Measurements from ENCODE around the gene ACOT9.

- no peak for TF ChIP-seq POLR2A (IDR thresholded peaks at IDR 0.05)
- TF ChIP-seq CTCF (IDR thresholded peaks at IDR 0.05): no peak
These were observed 70.0 kb downstream of the ACOT9 start for GRCh38 chrX:23673108-23673507.
